ENCODE results near the gene LYPD1. TPM values are rescaled to one million over a fixed set of nuclear protein-coding genes. Genes with fewer than 3 reads are reported as not detected.

LYPD1 gene
- polyA plus RNA-seq, 3 donors from 2014 or later, result not detected

DNA sequence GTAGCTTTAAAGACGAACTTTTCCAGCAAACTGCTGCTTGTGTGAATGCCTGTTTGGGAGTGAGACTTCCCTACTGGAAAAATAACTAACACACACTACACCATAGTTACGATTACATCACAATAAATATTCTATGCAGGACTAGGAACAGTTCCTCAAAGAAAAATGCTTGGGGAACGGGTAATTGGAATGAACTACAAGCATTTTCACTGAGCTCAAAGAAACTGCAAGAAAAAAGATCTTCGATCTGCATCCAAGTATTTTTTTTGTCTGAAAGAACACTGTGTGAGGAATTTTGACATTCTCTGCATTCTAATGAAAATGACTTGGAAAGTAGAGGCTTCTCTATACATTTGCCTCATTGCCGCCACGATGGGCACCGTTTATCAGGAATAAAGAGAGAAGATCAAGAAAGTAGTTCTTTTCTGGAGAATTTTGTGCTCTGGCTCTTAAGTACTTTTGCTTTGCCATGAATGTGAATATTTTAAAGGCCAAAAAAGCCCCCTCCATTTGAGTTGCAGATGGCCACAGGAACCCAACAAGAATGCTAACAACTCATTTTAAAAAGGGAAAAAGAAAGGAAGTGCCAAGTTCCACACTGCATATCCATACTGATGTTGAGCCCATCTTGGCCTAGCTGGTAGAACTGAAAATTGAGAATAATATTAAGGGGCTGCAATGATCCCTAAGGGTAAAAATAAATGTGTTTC lies 13.6 kb downstream of the LYPD1 start:
- Mint-ChIP-seq H3K27me3 (ENCODE audit: low read depth in 3 of 3) (no peaks in the 10 kb centered on the region), H3K36me3 (no peaks in the 10 kb centered on the region), H3K27ac (no peak overlapping the region), H3K4me3 (no peak overlapping the region), H3K9me3 (peaks cover 0 to 22% (median 4%) of the 10 kb centered on the region in 6 donors), H3K4me1 (no peaks in the 10 kb centered on the region)
- DNase-seq, result no peak

DNA sequence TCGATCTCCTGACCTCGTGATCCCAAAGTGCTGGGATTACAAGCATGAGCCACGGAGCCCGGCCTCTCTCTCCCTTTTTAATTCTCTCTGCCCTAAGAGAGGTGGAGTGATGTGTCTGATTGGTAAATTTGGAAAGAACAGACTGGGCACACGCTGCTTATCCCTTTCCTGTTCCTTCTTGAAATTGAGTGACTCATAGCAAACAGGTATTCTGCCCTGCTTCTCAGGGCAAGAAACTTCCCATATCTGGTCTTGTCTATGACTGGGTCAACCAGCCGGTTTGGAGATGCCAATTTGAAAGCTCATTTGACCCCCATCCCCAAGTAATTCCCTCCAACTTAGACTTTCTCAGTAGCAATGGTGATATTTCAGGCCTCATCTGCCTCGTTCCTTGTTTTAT lies 15.0 kb downstream of the LYPD1 start:
- no peak for DNase-seq
- no peak overlapping the region for H3K4me3 Mint-ChIP-seq
- peaks cover 0 to 25% (median 5%) of the 10 kb centered on the region in 6 donors for H3K9me3 Mint-ChIP-seq
- no peak overlapping the region for H3K27ac Mint-ChIP-seq
- H3K27me3 Mint-ChIP-seq (ENCODE audit: low read depth in 3 of 3), result no peaks in the 10 kb centered on the region
- no peaks in the 10 kb centered on the region for H3K4me1 Mint-ChIP-seq
- H3K36me3 Mint-ChIP-seq, result no peaks in the 10 kb centered on the region

DNA sequence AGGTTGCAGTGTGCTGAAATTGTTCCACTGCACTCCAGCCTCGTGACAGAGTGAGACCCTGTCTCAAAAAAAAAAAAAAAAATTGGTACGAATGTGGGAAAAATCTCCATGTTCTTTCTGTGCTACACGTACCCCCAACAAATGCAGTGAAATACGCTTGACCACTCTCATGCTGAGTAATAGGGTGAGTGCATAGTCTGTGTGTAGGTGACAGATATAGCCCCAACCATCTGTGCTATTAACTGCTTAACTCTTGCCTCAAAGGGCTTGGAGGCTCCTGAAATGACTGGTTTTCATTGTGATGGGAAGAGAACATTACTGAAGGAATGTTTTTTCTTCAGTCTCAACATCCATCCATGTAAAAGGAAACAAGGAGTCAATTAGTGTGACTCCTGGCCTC lies 15.7 kb downstream of the LYPD1 start:
- Mint-ChIP-seq H3K4me1 (no peaks in the 10 kb centered on the region), H3K36me3 (no peaks in the 10 kb centered on the region), H3K27me3 (ENCODE audit: low read depth in 3 of 3) (no peaks in the 10 kb centered on the region), H3K9me3 (peaks cover 0 to 23% (median 5%) of the 10 kb centered on the region in 6 donors), H3K4me3 (no peak overlapping the region), H3K27ac (no peak overlapping the region)
- DNase-seq, result no peak

DNA sequence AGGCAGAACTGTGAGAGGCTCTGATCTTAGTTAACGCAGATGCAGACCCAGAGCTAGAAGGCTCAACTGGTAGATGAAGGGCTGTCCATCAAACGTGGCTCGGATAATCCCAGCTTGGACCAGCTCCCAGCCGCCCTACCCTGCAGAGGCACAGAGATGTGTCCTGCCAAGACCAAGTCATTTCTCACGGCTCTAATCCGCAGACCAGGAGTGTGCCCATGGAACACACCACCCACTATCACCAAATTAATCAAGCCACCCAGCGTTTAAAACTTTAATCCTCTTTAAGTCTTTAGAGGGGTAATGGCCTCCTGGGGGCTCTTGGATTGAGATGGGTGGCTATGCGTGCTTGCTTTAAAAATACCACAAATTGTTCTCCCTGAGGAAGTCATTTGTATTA lies 17.5 kb downstream of the LYPD1 start:
- DNase-seq, result no peak
- H3K9me3 Mint-ChIP-seq, result peaks cover 0 to 14% (median 7%) of the 10 kb centered on the region in 6 donors
- H3K4me3 Mint-ChIP-seq, result no peak overlapping the region
- H3K4me1 Mint-ChIP-seq, result no peaks in the 10 kb centered on the region
- no peaks in the 10 kb centered on the region for H3K36me3 Mint-ChIP-seq
- H3K27me3 Mint-ChIP-seq (ENCODE audit: low read depth in 3 of 3), result peaks cover 0 to 3% (median 0%) of the 10 kb centered on the region in 3 donors
- H3K27ac Mint-ChIP-seq, result no peak overlapping the region

DNA sequence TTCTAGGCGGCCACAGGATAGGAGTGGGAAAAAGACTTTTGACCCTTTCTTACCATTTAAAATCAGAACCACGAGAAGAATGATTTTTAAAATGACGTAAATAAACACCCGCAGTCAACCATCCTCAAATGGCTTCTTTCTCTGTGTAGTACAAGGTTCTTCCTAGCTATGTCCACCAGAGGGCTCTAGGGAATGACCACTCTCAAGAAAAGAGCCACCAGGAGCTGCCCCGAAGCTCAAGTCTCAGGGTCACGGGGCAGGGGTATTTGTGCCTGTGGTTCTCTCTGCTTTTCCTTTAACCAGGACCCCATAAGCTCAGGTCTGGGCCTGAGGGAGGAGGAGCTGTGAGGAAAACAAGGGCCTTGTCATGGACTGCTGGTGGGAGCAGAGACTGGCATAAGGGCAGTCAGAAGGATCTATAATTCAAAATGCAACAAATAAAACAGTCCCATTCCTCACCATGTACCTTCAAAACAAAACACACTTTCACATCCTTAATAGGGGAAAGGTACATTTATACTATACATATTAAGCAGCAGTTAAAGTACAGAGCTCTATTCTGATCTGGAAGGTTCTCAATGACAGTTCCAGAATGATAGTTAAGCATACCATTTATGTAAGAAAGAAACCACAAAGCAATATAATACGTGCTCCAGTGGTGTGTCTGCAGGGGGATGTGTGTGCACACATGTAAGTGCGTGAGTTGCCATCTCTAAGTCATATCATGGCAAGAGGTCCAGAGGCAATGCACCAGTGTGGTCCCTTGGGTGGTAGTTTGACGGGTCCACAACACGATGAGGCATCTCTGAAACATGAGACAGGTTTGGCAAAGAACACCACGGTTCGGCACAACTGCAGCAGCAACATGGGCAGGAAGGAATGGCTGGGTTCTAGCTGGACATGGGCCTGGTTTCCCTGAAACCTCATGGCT lies 18.6 kb downstream of the LYPD1 start:
- no peak overlapping the region for H3K4me3 Mint-ChIP-seq

DNA sequence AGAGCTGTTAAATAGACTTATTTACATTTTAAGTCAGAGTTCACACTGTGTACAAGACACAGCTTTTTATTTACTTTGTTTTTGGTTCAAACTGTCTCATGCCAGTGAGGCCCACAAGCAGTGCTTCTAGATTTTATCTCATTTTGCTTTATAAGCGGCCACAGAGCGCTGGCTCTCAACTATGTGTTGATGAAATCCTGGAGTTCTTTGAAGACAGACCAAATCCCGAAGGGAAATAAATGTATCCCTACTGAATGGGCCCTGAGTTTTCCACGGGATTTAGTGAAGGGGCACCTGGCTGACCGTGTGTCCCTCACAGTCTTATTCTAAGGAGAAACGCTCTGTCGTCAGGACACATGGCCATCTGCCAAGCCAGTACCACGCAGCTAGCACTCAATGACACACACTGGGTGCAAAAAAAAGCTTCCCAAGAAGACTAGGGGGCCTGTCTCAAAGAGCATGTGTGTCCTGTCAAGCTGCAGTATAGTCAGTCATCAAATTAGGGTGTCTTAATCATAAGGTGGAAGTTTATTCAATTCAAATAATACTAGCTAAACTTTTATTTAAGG lies 23.4 kb downstream of the LYPD1 start:
- Mint-ChIP-seq H3K27me3 (ENCODE audit: low read depth in 3 of 3) (peaks cover 0 to 10% (median 2%) of the 10 kb centered on the region in 3 donors), H3K9me3 (peaks cover 0 to 10% (median 5%) of the 10 kb centered on the region in 6 donors), H3K36me3 (no peaks in the 10 kb centered on the region), H3K4me3 (no peak overlapping the region), H3K27ac (no peak overlapping the region), H3K4me1 (no peaks in the 10 kb centered on the region)
- DNase-seq, result no peak

More for the DNA sequence above, 18.6 kb downstream of the LYPD1 start:
- Mint-ChIP-seq H3K27me3 (ENCODE audit: low read depth in 3 of 3) (peaks cover 0 to 3% (median 0%) of the 10 kb centered on the region in 3 donors), H3K4me1 (no peaks in the 10 kb centered on the region), H3K9me3 (peaks cover 0 to 13% (median 7%) of the 10 kb centered on the region in 6 donors), H3K36me3 (no peaks in the 10 kb centered on the region), H3K27ac (no peak overlapping the region)
- no peak for DNase-seq

DNA sequence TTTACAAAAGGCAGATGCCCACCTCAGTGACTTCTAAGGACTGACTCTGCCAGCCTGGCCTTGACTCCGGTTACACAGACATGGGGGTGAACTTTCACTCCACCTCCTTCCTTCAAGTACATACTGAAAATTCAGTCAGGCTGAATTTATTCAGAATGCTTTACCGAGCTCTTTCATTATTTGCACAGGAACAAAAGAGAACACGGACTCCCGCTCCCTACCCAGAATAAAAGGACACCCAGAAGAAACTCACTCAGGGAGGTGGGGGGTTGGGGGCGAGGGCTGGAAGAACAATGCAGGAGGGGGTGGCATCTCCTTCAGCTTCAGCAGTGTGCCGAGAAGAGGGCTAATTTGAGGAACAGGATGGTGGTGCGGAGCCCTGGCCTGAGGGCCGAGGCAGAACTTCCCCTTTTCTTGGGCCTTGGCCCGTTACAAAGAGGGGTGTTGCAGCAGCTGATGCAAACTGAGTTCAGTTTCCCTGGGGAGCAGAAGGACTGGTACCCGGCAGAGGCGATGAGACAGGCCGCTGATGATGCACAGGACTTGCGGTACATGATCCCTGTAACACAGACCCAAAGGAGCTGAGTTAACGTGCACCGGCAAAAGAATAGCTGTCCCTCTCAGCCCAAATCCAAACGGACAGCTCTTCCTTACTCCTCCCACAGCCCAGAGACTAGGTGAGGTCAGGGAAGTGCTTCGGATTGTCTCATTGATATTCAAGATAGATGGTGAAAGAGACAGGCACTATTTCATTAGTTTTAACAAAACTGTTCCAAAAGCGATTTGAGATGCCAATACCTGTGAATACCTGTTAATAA lies 24.1 kb downstream of the LYPD1 start:
- no peak for DNase-seq
- no peak overlapping the region for H3K27ac Mint-ChIP-seq
- H3K36me3 Mint-ChIP-seq, result no peaks in the 10 kb centered on the region
- no peaks in the 10 kb centered on the region for H3K4me1 Mint-ChIP-seq
- H3K4me3 Mint-ChIP-seq, result no peak overlapping the region
- H3K27me3 Mint-ChIP-seq (ENCODE audit: low read depth in 3 of 3), result peaks cover 0 to 10% (median 2%) of the 10 kb centered on the region in 3 donors
- peaks cover 0 to 10% (median 4%) of the 10 kb centered on the region in 6 donors for H3K9me3 Mint-ChIP-seq

DNA sequence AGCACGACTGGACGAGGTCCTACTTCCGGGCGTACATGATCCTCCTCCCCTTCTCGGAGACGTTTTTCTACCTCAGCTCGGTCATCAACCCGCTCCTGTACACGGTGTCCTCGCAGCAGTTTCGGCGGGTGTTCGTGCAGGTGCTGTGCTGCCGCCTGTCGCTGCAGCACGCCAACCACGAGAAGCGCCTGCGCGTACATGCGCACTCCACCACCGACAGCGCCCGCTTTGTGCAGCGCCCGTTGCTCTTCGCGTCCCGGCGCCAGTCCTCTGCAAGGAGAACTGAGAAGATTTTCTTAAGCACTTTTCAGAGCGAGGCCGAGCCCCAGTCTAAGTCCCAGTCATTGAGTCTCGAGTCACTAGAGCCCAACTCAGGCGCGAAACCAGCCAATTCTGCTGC lies 24.8 kb downstream of the LYPD1 start:
- no peak for DNase-seq
- Mint-ChIP-seq H3K36me3 (no peaks in the 10 kb centered on the region), H3K4me1 (no peaks in the 10 kb centered on the region), H3K4me3 (no peak overlapping the region), H3K27ac (peak overlapping the region in 1 of 6 donors; percentile 37), H3K9me3 (peaks cover 0 to 10% (median 2%) of the 10 kb centered on the region in 6 donors), H3K27me3 (ENCODE audit: low read depth in 3 of 3) (peaks cover 0 to 10% (median 2%) of the 10 kb centered on the region in 3 donors)

DNA sequence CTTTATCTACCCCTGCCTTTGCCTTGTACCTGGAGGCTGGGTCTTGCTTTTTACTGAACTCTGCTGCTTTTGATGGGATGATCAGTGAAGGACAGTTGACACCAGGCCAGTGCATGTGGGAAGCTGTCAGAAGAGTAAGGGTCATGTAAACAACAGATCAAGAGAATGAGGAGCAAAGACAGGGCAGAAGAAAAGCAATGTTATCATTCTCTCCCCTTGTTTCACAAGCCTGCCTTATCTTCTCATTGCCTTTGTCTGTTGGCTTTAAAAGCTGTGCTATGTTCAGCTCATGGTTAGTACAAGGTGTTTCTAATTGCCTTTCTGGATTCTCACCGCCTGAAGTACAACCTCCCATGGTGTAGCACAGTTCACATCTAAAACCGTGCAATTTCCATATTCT lies 27.6 kb downstream of the LYPD1 start:
- no peak for DNase-seq
- H3K4me3 Mint-ChIP-seq, result no peak overlapping the region
- no peak overlapping the region for H3K27ac Mint-ChIP-seq
- H3K9me3 Mint-ChIP-seq, result peaks cover 0 to 3% (median 1%) of the 10 kb centered on the region in 6 donors
- no peaks in the 10 kb centered on the region for H3K36me3 Mint-ChIP-seq
- H3K27me3 Mint-ChIP-seq (ENCODE audit: low read depth in 3 of 3), result peaks cover 0 to 6% (median 2%) of the 10 kb centered on the region in 3 donors
- H3K4me1 Mint-ChIP-seq, result no peaks in the 10 kb centered on the region

DNA sequence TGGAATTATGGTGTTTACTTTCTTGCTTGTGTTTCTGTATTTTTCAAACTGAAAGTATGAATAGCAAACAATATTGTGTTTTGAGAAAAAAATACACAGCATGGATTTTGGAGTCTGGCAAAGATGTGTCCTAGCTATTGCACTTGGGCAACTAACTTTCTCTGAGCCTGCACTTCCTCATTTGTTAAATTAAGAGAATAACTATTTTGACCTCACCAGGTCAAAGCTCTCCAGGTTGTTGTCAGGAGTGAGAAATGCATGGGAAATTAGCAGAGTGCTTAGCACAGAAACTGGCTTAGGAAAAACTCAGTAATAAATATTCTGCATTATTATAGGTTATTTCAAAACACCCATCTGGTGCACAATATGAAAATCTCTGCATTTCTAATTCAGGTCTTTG lies 28.2 kb downstream of the LYPD1 start:
- H3K36me3 Mint-ChIP-seq, result no peaks in the 10 kb centered on the region
- H3K9me3 Mint-ChIP-seq, result peaks cover 0 to 3% (median 1%) of the 10 kb centered on the region in 6 donors
- H3K27me3 Mint-ChIP-seq (ENCODE audit: low read depth in 3 of 3), result peaks cover 0 to 6% (median 2%) of the 10 kb centered on the region in 3 donors
- H3K27ac Mint-ChIP-seq, result no peak overlapping the region
- no peak overlapping the region for H3K4me3 Mint-ChIP-seq
- no peak for DNase-seq
- no peaks in the 10 kb centered on the region for H3K4me1 Mint-ChIP-seq

DNA sequence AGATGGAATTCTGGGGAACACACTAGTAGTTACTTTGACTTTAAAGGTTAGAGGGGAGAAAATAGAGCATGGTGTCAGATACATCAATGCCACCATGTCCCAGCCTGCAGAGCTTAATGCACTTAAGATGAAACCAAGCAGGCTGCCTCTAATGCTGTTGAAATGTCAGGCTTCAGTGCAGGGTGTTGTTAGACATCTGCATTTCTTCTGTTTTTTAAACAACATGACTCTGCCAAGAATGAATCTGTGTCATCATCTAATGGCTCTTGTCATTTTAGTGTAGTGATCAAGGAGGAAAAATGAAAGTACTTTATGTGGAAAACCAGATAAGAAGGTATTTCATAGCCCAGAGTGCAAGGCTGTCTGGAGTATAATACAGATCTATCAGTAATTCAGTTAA lies 29.9 kb downstream of the LYPD1 start:
- no peaks in the 10 kb centered on the region for H3K4me1 Mint-ChIP-seq
- no peak overlapping the region for H3K27ac Mint-ChIP-seq
- peaks cover 0 to 7% (median 4%) of the 10 kb centered on the region in 6 donors for H3K9me3 Mint-ChIP-seq
- no peaks in the 10 kb centered on the region for H3K36me3 Mint-ChIP-seq
- DNase-seq, result no peak
- H3K4me3 Mint-ChIP-seq, result no peak overlapping the region
- H3K27me3 Mint-ChIP-seq (ENCODE audit: low read depth in 3 of 3), result peaks cover 0 to 4% (median under 1%) of the 10 kb centered on the region in 3 donors

DNA sequence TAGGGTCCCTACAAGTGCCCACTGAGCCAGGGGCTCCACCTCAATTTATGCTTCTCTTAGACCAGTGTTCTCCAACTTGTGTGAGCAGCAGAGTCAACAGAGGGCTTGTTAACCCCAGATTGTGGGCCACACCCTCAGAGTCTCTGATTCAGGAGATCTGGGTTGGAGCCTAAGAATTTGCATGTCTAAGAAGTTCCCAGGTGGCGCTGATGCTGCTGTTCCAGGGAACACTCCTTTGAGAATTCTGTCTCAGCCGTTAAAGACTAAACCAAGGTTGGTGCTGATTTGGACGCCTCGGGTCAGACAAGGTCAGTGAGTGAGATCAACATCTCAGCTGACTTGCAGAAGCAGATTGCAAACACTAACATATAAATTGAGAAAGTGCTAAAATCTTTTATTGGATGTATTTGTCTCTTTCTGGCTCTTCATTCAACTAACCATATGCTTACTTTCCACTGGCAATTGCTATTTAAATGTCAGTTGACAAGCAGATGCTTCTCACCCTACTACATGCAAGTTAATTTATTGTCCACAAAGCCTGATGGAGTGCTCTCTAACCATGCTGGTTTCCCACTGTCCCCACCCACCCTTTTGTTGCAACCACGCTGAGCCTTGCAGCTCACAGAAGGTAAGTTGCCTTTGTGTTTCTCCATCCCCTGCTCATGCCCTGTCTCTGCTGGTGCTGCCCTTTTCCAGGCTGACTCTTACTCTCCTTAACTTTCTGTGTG lies 31.5 kb downstream of the LYPD1 start:
- no peak for DNase-seq
- Mint-ChIP-seq H3K27me3 (ENCODE audit: low read depth in 3 of 3) (peaks cover 0 to 2% (median 0%) of the 10 kb centered on the region in 3 donors), H3K4me1 (no peaks in the 10 kb centered on the region), H3K4me3 (no peak overlapping the region), H3K36me3 (peaks cover 0 to 3% (median 0%) of the 10 kb centered on the region in 3 donors), H3K27ac (no peak overlapping the region), H3K9me3 (peaks cover 0 to 15% (median 5%) of the 10 kb centered on the region in 6 donors)

DNA sequence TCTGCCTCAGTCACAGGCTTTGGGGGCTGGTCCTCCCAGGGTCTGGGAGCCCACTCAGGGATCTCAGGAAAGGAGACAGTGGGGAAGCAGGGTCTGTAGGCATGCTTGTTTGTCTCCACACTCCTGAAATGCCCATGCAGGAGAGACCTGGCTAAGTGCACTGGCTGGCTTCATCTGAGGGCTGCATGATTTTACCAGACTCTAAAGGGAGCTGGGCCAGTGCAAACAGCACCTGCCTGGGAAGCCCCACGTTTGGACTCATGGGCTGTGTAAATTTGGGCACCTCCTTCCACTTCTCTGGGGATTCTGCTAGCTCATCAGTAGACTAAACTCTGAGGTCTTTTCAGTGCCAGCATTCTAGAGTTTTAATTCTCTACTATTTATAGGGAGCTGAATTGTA lies 33.7 kb downstream of the LYPD1 start:
- Mint-ChIP-seq H3K27me3 (ENCODE audit: low read depth in 3 of 3) (no peaks in the 10 kb centered on the region), H3K27ac (no peak overlapping the region), H3K4me1 (no peaks in the 10 kb centered on the region)

More for the DNA sequence above, 33.7 kb downstream of the LYPD1 start:
- no peak for DNase-seq
- Mint-ChIP-seq H3K4me3 (no peak overlapping the region), H3K36me3 (peaks cover 0 to 4% (median 0%) of the 10 kb centered on the region in 3 donors), H3K9me3 (peaks cover 2 to 17% (median 5%) of the 10 kb centered on the region in 6 donors)
